Medulla oblongata (tissue), 1 donor: ENCODE data around the gene FGF10.
A peak's percentile ranks its signal among the peaks of the same experiment; 100 is the strongest.

Experiments
- DNase-seq: peaks from one replicate; pipeline ENCODE4 v3.0.0-alpha.2; 2015; ENCODE audit errors: extremely low spot score

The FGF10 gene

GRCh38 chr5:44358421-44358820 is 30.8 kb downstream of the FGF10 start:
- no peak for DNase-seq

- no peak for DNase-seq
Measured at GRCh38 chr5:44356231-44356630, 33.0 kb downstream of the FGF10 start.

DNA sequence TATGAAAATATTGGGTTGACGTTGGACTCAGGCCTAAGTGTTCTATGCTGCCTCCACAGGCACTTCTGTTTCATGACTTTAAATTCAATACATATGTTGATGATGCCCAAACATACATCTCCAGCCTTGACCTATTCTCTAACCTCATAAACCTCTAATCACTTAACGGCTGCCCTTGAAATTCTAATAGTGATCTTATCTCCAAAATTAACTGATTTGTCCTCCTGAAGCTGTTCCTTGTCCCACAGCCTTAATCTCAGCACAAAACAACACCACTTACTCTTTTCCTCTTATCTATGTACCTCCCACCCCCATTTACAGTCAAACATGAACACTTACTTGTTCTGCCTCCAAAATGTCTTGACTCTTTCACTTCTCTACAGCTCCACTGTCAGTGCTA is 43.3 kb downstream of the FGF10 start:
- DNase-seq, result no peak

DNA sequence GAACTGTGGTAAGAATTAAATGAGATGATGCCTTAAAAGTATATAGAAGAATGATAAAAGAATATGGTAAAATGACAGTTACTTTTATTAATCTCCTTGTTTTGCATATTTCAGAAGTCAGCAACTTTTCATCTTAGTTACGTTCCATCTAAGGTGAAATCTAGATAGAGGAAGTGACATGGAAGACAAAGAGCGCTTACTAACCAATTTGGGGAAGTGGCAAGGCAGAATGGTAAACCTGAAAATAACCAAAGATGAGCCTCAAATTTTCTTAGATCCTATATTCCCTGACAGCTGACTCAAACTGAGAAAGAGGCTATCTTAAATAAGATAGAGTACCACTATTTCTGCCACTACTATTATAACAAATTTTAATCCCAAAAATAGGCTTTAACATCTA is 52.5 kb downstream of the FGF10 start:
- no peak for DNase-seq

DNA sequence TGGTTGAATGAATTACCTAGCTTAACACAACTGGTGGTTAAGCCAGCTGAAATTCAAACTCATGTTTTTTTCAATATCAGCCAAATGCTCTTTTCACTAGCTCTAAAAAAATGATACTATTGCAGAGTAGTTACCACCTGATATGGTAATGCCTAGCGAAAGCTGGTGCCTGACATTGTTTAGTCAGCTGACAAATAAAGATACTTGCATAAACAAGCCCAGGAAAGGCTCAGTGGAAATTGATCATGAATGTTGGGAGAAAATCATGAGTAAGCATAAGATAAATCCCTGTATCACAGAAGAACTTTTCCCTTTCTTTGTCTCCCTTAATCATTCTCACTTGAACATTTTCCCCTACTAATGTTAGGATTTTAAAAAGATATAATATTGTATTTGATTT is 54.6 kb downstream of the FGF10 start:
- DNase-seq, result no peak

- peak; percentile 40 for DNase-seq
Measured at GRCh38 chr5:44332285-44332971, 56.8 kb downstream of the FGF10 start.

GRCh38 chr5:44331471-44332050 is 57.7 kb downstream of the FGF10 start:
- no peak for DNase-seq

GRCh38 chr5:44329716-44330115 is 59.5 kb downstream of the FGF10 start:
- DNase-seq, result no peak

- DNase-seq, result no peak
Measured at GRCh38 chr5:44321144-44321725, 68.0 kb downstream of the FGF10 start.

- no peak for DNase-seq
Measured at GRCh38 chr5:44320188-44320587, 69.0 kb downstream of the FGF10 start.

DNA sequence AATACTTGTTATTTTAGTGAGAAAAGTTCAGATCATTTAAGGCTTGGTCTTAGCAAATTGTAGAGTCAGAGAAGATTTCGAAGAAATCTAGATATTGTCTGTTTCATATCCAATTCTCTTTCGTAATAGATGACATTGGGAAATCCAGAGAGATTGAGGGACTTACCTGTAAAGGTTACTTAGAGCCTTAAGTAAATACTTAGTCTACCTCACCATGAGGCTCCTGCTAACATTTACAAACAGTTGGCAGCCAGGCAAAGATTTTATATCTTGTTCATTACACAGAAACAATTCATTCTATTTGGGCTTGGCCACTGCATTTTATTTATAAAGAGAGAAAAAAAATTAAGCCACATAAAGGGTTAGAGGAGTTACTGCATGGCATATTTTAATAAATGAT is 70.3 kb downstream of the FGF10 start:
- DNase-seq, result no peak

- no peak for DNase-seq
Measured at GRCh38 chr5:44312374-44312773, 76.8 kb downstream of the FGF10 start.

DNA sequence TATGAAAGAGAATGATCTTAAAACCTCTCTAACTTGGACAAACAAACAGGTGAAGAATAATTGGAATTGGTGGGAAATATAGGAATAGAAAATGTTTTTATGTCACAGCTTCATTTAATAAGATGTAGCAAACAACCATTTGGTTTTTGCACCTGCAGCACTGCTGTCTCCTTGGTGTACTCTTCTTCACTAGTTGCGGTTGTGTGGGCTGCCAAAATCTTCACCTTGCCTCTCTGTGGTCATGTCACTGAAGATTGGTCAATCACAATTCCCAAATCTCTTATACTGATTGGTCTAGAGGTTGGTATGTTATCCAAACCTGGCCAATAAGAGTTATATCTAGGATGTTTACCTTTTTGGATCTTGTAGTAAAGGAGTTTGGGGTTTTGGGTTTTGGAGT is 88.7 kb downstream of the FGF10 start:
- DNase-seq, result no peak

GRCh38 chr5:44299394-44299793 is 89.8 kb downstream of the FGF10 start:
- DNase-seq, result no peak

GRCh38 chr5:44294516-44294915 is 94.7 kb downstream of the FGF10 start:
- DNase-seq, result peak; percentile 12

DNA sequence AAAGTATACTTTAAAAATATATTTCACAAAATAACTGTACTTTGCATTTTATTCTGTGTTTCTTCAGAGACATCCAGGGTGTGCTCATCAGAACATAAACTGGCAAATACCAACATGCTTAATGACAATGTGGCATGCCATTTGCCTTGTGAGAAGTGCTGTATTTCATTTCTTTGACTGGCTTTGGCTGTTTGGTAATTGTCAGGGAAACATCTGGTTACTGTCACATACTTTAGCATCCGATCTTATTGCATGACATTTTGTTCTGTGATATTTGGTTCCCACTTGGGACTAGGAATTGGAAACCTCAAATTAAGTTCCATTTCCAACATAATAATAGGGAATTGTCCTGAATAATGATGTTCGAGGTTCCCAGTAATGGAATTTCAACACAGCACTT is 96.5 kb downstream of the FGF10 start:
- DNase-seq, result no peak

DNA sequence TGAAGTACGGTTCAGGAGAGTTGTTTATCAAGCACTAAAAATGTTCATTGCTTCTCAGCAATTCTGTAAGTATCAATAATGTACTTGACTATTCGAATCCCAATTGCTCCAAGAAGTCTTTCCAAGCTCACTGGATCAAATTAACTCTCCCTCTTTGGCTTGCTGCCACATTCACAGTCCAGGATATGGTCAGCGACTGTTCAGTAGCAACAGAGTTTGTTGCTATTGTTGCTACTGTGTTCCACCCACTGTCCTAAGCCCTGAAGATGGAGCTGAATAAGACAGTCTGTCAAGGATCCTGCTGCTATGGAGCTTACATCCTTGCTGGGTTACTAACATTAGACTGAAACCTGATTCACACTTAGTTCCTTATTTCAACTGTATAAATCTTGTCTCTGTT is 110.8 kb downstream of the FGF10 start:
- no peak for DNase-seq

GRCh38 chr5:44275908-44276307 is 113.3 kb downstream of the FGF10 start:
- DNase-seq, result no peak

GRCh38 chr5:44275329-44275728 is 113.9 kb downstream of the FGF10 start:
- no peak for DNase-seq

- DNase-seq, result no peak
Measured at GRCh38 chr5:44267909-44268308, 121.3 kb downstream of the FGF10 start.

- no peak for DNase-seq
Measured at GRCh38 chr5:44266882-44267576, 122.2 kb downstream of the FGF10 start.

GRCh38 chr5:44265713-44266112 is 123.5 kb downstream of the FGF10 start:
- DNase-seq, result no peak

DNA sequence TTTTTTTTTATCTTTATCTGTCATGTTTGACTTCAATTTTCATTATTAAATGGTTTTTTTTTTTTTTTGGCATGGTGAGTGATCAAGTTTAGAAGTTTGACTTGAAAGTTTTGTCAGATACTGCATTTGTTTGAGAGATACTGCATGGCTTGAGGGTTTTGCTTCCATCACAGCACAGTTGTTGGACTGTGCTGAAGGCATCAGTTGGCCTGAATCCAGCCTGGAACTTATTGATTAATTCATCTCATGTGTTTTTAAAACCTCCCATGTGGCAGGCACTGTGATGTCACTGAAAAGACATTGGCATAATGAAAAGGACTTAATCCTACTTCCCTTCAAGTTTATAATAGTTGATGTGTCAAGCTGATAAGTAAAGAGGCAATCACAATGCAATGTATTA is 128.4 kb downstream of the FGF10 start:
- no peak for DNase-seq
